Measurements from ENCODE around the gene B2M. TPM values are rescaled to one million over a fixed set of nuclear protein-coding genes. Genes with fewer than 3 reads are reported as not detected.

The B2M gene
- total and polyA plus RNA-seq, 3 donors from 2014 or later, result 439 to 2,068 (median 1,401) TPM

- peak; percentile 98 for DNase-seq
- Histone ChIP-seq H3K27ac (peak within 1 kb of the TSS; percentile 95 to 97), H3K4me3 (peak within 1 kb of the TSS; percentile 99), H3K27me3 (no peaks in the 10 kb centered on the region), H3K4me1 (peaks cover 3% of the 10 kb centered on the region), H3K9me3 (no peaks in the 10 kb centered on the region), H3K36me3 (ENCODE audit: low read depth, missing control alignments) (no peaks in the 10 kb centered on the region)
- intact Hi-C loops (cut with DNase I; ENCODE audit: low total_unique reads), result loop anchor here (5.0 kb wide), 1 partner anchor 74 kb away; the partner anchor contains the start of gene TRIM69
- 10 to 35% methylated on average over 10 to 27 of the region's 53 CpGs for WGBS, 2 donors
- TF ChIP-seq POLR2A (IDR thresholded peaks at IDR 0.05), result peak; percentile 66
- peak; percentile 89 to 97 (median 92) for TF ChIP-seq CTCF (IDR thresholded peaks at IDR 0.05)
Measured at GRCh38 chr15:44663410-44664308, 47.7 kb upstream of the B2M start, which contains the start of gene SPG11. TSS of gene SPG11 (minus strand) at chr15:44663662. CDS start at chr15:44663647, 15 bp downstream.

- Histone ChIP-seq H3K27me3 (no peaks in the 10 kb centered on the region), H3K9me3 (no peaks in the 10 kb centered on the region), H3K4me1 (peaks cover 3% of the 10 kb centered on the region), H3K4me3 (no peak overlapping the region), H3K36me3 (ENCODE audit: low read depth, missing control alignments) (no peaks in the 10 kb centered on the region), H3K27ac (no peak overlapping the region)
- WGBS, 2 donors, result 55 to 58% methylated on average over 5 of the region's 5 CpGs
- TF ChIP-seq POLR2A (IDR thresholded peaks at IDR 0.05) (no peak), CTCF (IDR thresholded peaks at IDR 0.05) (no peak)
- DNase-seq, result no peak
- intact Hi-C loops (cut with DNase I; ENCODE audit: low total_unique reads), result no loop called here
Measured at GRCh38 chr15:44666210-44667038, 44.9 kb upstream of the B2M start.

- Histone ChIP-seq H3K36me3 (ENCODE audit: low read depth, missing control alignments) (no peaks in the 10 kb centered on the region), H3K27me3 (no peaks in the 10 kb centered on the region), H3K27ac (no peak overlapping the region), H3K4me1 (peaks cover 3% of the 10 kb centered on the region), H3K4me3 (no peak overlapping the region), H3K9me3 (no peaks in the 10 kb centered on the region)
- no peak for DNase-seq
- 69 to 72% methylated on average over 3 of the region's 3 CpGs for WGBS, 2 donors
- TF ChIP-seq POLR2A (IDR thresholded peaks at IDR 0.05) (no peak), CTCF (IDR thresholded peaks at IDR 0.05) (no peak)
- intact Hi-C loops (cut with DNase I; ENCODE audit: low total_unique reads), result no loop called here
Measured at GRCh38 chr15:44667039-44667360, 44.3 kb upstream of the B2M start.

- Histone ChIP-seq H3K27me3 (no peaks in the 10 kb centered on the region), H3K4me3 (no peak overlapping the region), H3K36me3 (ENCODE audit: low read depth, missing control alignments) (no peaks in the 10 kb centered on the region), H3K9me3 (no peaks in the 10 kb centered on the region), H3K27ac (no peak overlapping the region), H3K4me1 (peaks cover under 1% of the 10 kb centered on the region)
- DNase-seq, result no peak
- TF ChIP-seq POLR2A (IDR thresholded peaks at IDR 0.05) (no peak), CTCF (IDR thresholded peaks at IDR 0.05) (no peak)
- 68 to 75% methylated on average over 2 of the region's 2 CpGs for WGBS, 2 donors
- intact Hi-C loops (cut with DNase I; ENCODE audit: low total_unique reads), result no loop called here
Measured at GRCh38 chr15:44668921-44669320, 42.4 kb upstream of the B2M start.
